ENCODE results near the gene FBXO42. TPM values are rescaled to one million over a fixed set of nuclear protein-coding genes. Genes with fewer than 3 reads are reported as not detected.

The FBXO42 gene
- total and polyA plus RNA-seq, 2 donors (not counting 3 experiments of a cell fraction or from before 2014, with no cell fraction given) = 16.3 to 20.4 TPM

DNA sequence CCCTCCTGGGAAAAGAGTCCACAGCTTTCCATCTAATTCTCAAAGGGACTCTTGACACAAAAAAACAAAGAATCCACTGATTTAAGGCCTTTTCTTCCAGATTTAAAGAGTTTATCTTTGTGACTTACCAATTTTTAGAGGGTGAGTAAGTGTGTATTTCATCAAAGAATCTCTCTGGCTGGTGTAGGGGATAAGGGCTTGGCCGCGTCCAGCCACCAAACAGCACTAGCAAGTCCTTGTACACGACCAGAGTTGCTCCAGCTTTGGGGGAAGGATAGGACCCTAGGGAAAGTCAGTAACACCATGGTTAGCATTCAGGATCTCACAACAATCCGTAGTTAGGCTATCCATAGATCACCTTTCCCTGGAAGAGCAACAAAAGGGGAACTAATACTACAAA, 95.8 kb downstream of the FBXO42 start:
- FAIRE-seq = no peak
- H3K4me3 ChIP-seq (replicated peaks in 1 of 3; ENCODE audit: insufficient read depth in 1 of 3, low read depth in 1 of 3, low read length in 3 of 3) = no peak overlapping the region
- no peak overlapping the region for H2AFZ ChIP-seq (ENCODE audit: low read depth, low read length)
- intact Hi-C loops (cut with micrococcal nuclease) = no loop called here
- DNase-seq (ENCODE audit: low read depth, low spot score) = no peak
- no peaks in the 10 kb centered on the region for H3K9me3 ChIP-seq (replicated peaks; ENCODE audit: control insufficient read depth, insufficient read depth, low read length)
- no peaks in the 10 kb centered on the region for H3K79me2 ChIP-seq (ENCODE audit: control insufficient read depth, insufficient read depth, low read length)
- H3K4me2 ChIP-seq (ENCODE audit: insufficient read depth, low read length) = no peak overlapping the region
- H3K27ac ChIP-seq (ENCODE audit: insufficient read depth, low read depth, low read length) = no peak overlapping the region
- no peaks in the 10 kb centered on the region for H3K4me1 ChIP-seq (ENCODE audit: control insufficient read depth, extremely low read depth, insufficient read depth, low read length)
- no peaks in the 10 kb centered on the region for H3K27me3 ChIP-seq (ENCODE audit: control insufficient read depth in 2 of 2, insufficient read depth in 2 of 2, low read length in 2 of 2)
- peaks cover 12 to 16% of the 10 kb centered on the region in 2 experiments for H3K36me3 ChIP-seq (ENCODE audit: control insufficient read depth in 2 of 2, extremely low read depth in 1 of 2, insufficient read depth in 2 of 2, low read length in 2 of 2)
- ChIA-PET CTCF (no interaction called here), POLR2A (no interaction called here)
- no TSS peak for BruUV-seq (replicated peaks)
- no peak overlapping the region for H3K9ac ChIP-seq (replicated peaks; ENCODE audit: extremely low read depth, insufficient read depth, low read length)
- H4K20me1 ChIP-seq (replicated peaks; ENCODE audit: control insufficient read depth, extremely low read depth, insufficient read depth, low read length) = no peaks in the 10 kb centered on the region
- no peaks in the 10 kb centered on the region for H3K9me1 ChIP-seq (replicated peaks; ENCODE audit: control insufficient read depth, extremely low read depth, insufficient read depth, low read length)
- TF ChIP-seq, protein P1, sequence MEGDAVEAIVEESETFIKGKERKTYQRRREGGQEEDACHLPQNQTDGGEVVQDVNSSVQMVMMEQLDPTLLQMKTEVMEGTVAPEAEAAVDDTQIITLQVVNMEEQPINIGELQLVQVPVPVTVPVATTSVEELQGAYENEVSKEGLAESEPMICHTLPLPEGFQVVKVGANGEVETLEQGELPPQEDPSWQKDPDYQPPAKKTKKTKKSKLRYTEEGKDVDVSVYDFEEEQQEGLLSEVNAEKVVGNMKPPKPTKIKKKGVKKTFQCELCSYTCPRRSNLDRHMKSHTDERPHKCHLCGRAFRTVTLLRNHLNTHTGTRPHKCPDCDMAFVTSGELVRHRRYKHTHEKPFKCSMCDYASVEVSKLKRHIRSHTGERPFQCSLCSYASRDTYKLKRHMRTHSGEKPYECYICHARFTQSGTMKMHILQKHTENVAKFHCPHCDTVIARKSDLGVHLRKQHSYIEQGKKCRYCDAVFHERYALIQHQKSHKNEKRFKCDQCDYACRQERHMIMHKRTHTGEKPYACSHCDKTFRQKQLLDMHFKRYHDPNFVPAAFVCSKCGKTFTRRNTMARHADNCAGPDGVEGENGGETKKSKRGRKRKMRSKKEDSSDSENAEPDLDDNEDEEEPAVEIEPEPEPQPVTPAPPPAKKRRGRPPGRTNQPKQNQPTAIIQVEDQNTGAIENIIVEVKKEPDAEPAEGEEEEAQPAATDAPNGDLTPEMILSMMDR (IDR thresholded peaks at IDR 0.05; ENCODE audit: extremely low read depth in 1 of 2, insufficient read depth in 1 of 2, low read depth in 1 of 2, low read length in 2 of 2) = no peak
- TF ChIP-seq MYC (IDR thresholded peaks at IDR 0.05; ENCODE audit: low read depth, low read length) (no peak), JUN (IDR thresholded peaks at IDR 0.05; ENCODE audit: borderline replicate concordance, insufficient read depth, insufficient read length, low read depth) (no peak), EZH2 (IDR thresholded peaks at IDR 0.05; ENCODE audit: borderline replicate concordance, low read depth, low read length, severe bottlenecking) (no peak), GATA2 (IDR thresholded peaks at IDR 0.05; ENCODE audit: insufficient read depth, insufficient read length, low read depth, low read length) (no peak), POLR2AphosphoS5 (IDR thresholded peaks at IDR 0.05; ENCODE audit: insufficient read depth, low read depth, low read length) (no peak), FOS (IDR thresholded peaks at IDR 0.05; ENCODE audit: borderline replicate concordance, insufficient read depth, low read length) (no peak), POLR2A (IDR thresholded peaks at IDR 0.05; ENCODE audit: low read depth, low read length) (no peak)
- TF ChIP-seq, protein P2, sequence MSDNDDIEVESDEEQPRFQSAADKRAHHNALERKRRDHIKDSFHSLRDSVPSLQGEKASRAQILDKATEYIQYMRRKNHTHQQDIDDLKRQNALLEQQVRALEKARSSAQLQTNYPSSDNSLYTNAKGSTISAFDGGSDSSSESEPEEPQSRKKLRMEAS (IDR thresholded peaks at IDR 0.05; ENCODE audit: insufficient read depth, insufficient read length) = no peak
- dilution Hi-C loops (cut with MboI; ENCODE audit: extremely low pct_ligation_motif_present, low sequenced_read_pairs) = no loop called here

All from endothelial cell of umbilical vein (primary cell).